ENCODE results near the gene TMEM271. TPM values are rescaled to one million over a fixed set of nuclear protein-coding genes. Genes with fewer than 3 reads are reported as not detected.
A peak's percentile ranks its signal among the peaks of the same experiment; 100 is the strongest.

The TMEM271 gene
- not detected for total RNA-seq (2021; fragmentation: NEBNext Ultra II Directional; extraction: Animal tissue kit (Norgen Biotek cat#: 25700))
- long read RNA-seq: 0 reads

- DNase-seq: no peak
- Mint-ChIP-seq H3K4me1 (ENCODE audit: low read depth) (peaks cover 13% of the 10 kb centered on the region), H3K4me3 (peak within 1 kb of the TSS; percentile 78), H3K36me3 (ENCODE audit: low read depth) (no peaks in the 10 kb centered on the region; the same call in 1 of the 2 replicates), H3K27me3 (ENCODE audit: insufficient read depth) (peaks cover 35% of the 10 kb centered on the region), H3K27ac (no peak within 1 kb of the TSS), H3K9me3 (peaks cover 11% of the 10 kb centered on the region; the same call in 1 of the 2 replicates)
- no peak for TF ChIP-seq CTCF (IDR thresholded peaks at IDR 0.05)
Measured at GRCh38 chr4:576245-576821, at the start of gene TMEM271. TSS of gene TMEM271 (minus strand) at chr4:576295. CDS start at chr4:576062, 233 bp downstream.

- no peak for DNase-seq
- Mint-ChIP-seq H3K36me3 (ENCODE audit: low read depth) (0 out of 2 replicates have a peak, but pooled peaks cover 4% of the 10 kb centered on the region), H3K27ac (no peak overlapping the region), H3K9me3 (peaks cover 26% of the 10 kb centered on the region), H3K27me3 (ENCODE audit: insufficient read depth) (peaks cover 7% of the 10 kb centered on the region), H3K4me3 (no peak overlapping the region), H3K4me1 (ENCODE audit: low read depth) (no peaks in the 10 kb centered on the region)
- no peak for TF ChIP-seq CTCF (IDR thresholded peaks at IDR 0.05)
Measured at GRCh38 chr4:625631-626161, 49.6 kb upstream of the TMEM271 start.

- no peak for DNase-seq
- Mint-ChIP-seq H3K9me3 (peaks cover 19% of the 10 kb centered on the region), H3K4me1 (ENCODE audit: low read depth) (no peaks in the 10 kb centered on the region), H3K36me3 (ENCODE audit: low read depth) (0 out of 2 replicates have a peak, but pooled peaks cover 4% of the 10 kb centered on the region), H3K27me3 (ENCODE audit: insufficient read depth) (peaks cover 7% of the 10 kb centered on the region), H3K27ac (no peak within 1 kb of the TSS), H3K4me3 (no peak within 1 kb of the TSS)
- no peak for TF ChIP-seq CTCF (IDR thresholded peaks at IDR 0.05)
Measured at GRCh38 chr4:624705-625590, 48.9 kb upstream of the TMEM271 start, which contains the start of gene PDE6B. TSS of gene PDE6B (plus strand) at chr4:625573. CDS start at chr4:625627, 54 bp downstream.

- H3K4me3 Mint-ChIP-seq: no peak overlapping the region
- H3K27ac Mint-ChIP-seq: no peak overlapping the region
- DNase-seq: no peak
- H3K27me3 Mint-ChIP-seq (ENCODE audit: insufficient read depth): peaks cover 7% of the 10 kb centered on the region
- H3K36me3 Mint-ChIP-seq (ENCODE audit: low read depth): 0 out of 2 replicates have a peak, but pooled peaks cover 4% of the 10 kb centered on the region
- H3K4me1 Mint-ChIP-seq (ENCODE audit: low read depth): no peaks in the 10 kb centered on the region
- peaks cover 16% of the 10 kb centered on the region for H3K9me3 Mint-ChIP-seq
- TF ChIP-seq CTCF (IDR thresholded peaks at IDR 0.05): no peak
Measured at GRCh38 chr4:623914-624566, 47.9 kb upstream of the TMEM271 start.

Data from HFFc6 (cell line).